Fibroblast of skin of left biceps (primary cell): ENCODE data around the gene ARHGEF28.

ENCODE experiments used
- DNase-seq, 2 experiments: peaks; one replicate each; pipeline ENCODE4 v3.0.0-alpha.2; 2013; ENCODE audit warnings: low read depth in 2 of 2

The ARHGEF28 gene

GRCh38 chr5:73856997-73857396 is 231.0 kb downstream of the ARHGEF28 start:
- no peak for DNase-seq

- no peak for DNase-seq
Measured at GRCh38 chr5:73857446-73857845, 231.4 kb downstream of the ARHGEF28 start.

- no peak for DNase-seq
Measured at GRCh38 chr5:73858054-73858453, 232.1 kb downstream of the ARHGEF28 start.

- DNase-seq, result no peak
Measured at GRCh38 chr5:73858776-73859175, 232.8 kb downstream of the ARHGEF28 start.

- no peak for DNase-seq
Measured at GRCh38 chr5:73859696-73860095, 233.7 kb downstream of the ARHGEF28 start.

- DNase-seq, result peak in 1 of 2 experiments; percentile 5
Measured at GRCh38 chr5:73861313-73861988, 235.5 kb downstream of the ARHGEF28 start.

- no peak for DNase-seq
Measured at GRCh38 chr5:73862796-73863195, 236.8 kb downstream of the ARHGEF28 start.

GRCh38 chr5:73863876-73864275 is 237.9 kb downstream of the ARHGEF28 start:
- no peak for DNase-seq

- DNase-seq, result no peak
Measured at GRCh38 chr5:73865315-73865714, 239.3 kb downstream of the ARHGEF28 start.

- DNase-seq, result no peak
Measured at GRCh38 chr5:73867345-73868335, 241.6 kb downstream of the ARHGEF28 start.

- DNase-seq, result no peak
Measured at GRCh38 chr5:73883646-73884045, 257.6 kb downstream of the ARHGEF28 start.

- no peak for DNase-seq
Measured at GRCh38 chr5:73887688-73888087, 261.7 kb downstream of the ARHGEF28 start.

GRCh38 chr5:73890569-73890968 is 264.6 kb downstream of the ARHGEF28 start:
- no peak for DNase-seq

GRCh38 chr5:73892218-73892617 is 266.2 kb downstream of the ARHGEF28 start:
- DNase-seq, result no peak

GRCh38 chr5:73892806-73893205 is 266.8 kb downstream of the ARHGEF28 start:
- peak; percentile 83 to 90 for DNase-seq

GRCh38 chr5:73893813-73894212 is 267.8 kb downstream of the ARHGEF28 start:
- DNase-seq, result no peak

GRCh38 chr5:73894860-73895259 is 268.9 kb downstream of the ARHGEF28 start:
- DNase-seq, result no peak

GRCh38 chr5:73895471-73895870 is 269.5 kb downstream of the ARHGEF28 start:
- no peak for DNase-seq

GRCh38 chr5:73896097-73896496 is 270.1 kb downstream of the ARHGEF28 start:
- DNase-seq, result no peak

- no peak for DNase-seq
Measured at GRCh38 chr5:73896668-73897067, 270.7 kb downstream of the ARHGEF28 start.

- DNase-seq, result no peak
Measured at GRCh38 chr5:73897893-73898292, 271.9 kb downstream of the ARHGEF28 start.

GRCh38 chr5:73899055-73899454 is 273.1 kb downstream of the ARHGEF28 start:
- no peak for DNase-seq

GRCh38 chr5:73899916-73900315 is 273.9 kb downstream of the ARHGEF28 start:
- DNase-seq, result no peak
